Breast epithelium (tissue), 3 donors: Measurements from ENCODE around the gene PDE4D.

Experiments used
- POLR2A ChIP-seq: fragments of 450-650 bp; IDR thresholded peaks from one replicate; pipeline ENCODE4 v1.6.1; 2016; ENCODE audit warnings: antibody characterized with exemption, mild to moderate bottlenecking, moderate library complexity
- POLR2AphosphoS5 ChIP-seq, 3 donors: sonication (generic); formaldehyde crosslinking; IDR thresholded peaks; one replicate each; pipeline ENCODE4 v1.6.1; 2017; ENCODE audit warnings: antibody characterized with exemption in 3 of 3
- TF ChIP-seq, protein P1 (sequence below), 3 donors: fragments of 450-650 bp; IDR thresholded peaks; one replicate each; pipeline ENCODE4 v1.5.1; 2016 to 2017; ENCODE audit warnings: antibody characterized with exemption in 3 of 3, mild to moderate bottlenecking in 3 of 3, moderate library complexity in 3 of 3

DNA sequence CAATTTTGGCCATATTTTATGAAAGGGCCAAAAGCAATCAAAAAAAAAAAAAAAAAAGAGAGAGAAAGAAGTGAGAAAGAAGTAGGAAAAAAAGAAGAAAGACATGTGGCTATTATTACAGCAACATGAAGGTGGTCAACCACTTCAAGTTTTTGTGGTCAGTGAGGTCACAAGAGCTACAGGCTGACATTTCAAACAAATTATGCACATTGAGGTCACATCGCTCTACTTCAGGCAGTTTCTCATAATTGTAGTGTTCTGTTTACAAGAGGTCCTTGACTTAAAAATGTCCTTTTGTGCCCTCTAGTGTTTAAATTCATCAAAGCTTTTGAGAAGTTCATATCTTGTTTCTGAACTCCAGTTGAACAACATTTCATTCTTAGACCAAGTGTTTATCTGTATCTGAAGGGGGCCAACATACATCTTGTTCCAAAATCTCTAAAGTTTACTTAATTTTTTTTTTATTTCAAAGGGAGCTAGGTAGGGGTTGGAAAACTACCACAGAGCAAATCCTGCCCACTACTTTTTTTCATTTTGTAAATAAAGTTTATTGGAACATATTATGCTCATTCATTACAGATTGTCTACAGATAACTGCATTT is 513.1 kb downstream of the PDE4D start:
- no peak for TF ChIP-seq POLR2A
- TF ChIP-seq, protein P1, sequence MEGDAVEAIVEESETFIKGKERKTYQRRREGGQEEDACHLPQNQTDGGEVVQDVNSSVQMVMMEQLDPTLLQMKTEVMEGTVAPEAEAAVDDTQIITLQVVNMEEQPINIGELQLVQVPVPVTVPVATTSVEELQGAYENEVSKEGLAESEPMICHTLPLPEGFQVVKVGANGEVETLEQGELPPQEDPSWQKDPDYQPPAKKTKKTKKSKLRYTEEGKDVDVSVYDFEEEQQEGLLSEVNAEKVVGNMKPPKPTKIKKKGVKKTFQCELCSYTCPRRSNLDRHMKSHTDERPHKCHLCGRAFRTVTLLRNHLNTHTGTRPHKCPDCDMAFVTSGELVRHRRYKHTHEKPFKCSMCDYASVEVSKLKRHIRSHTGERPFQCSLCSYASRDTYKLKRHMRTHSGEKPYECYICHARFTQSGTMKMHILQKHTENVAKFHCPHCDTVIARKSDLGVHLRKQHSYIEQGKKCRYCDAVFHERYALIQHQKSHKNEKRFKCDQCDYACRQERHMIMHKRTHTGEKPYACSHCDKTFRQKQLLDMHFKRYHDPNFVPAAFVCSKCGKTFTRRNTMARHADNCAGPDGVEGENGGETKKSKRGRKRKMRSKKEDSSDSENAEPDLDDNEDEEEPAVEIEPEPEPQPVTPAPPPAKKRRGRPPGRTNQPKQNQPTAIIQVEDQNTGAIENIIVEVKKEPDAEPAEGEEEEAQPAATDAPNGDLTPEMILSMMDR (IDR thresholded peaks at IDR 0.05): peak in 2 of 3 donors; percentile 25 to 43
- TF ChIP-seq POLR2AphosphoS5 (IDR thresholded peaks at IDR 0.05): no peak
